Spinal cord (tissue), 10 donors: ENCODE data around the gene ALOX15. TPM values are rescaled to one million over a fixed set of nuclear protein-coding genes. Genes with fewer than 3 reads are reported as not detected.
"Not testable (repeated sequence)": the region's sequence is repeated elsewhere in the genome, so short reads cannot be mapped to it uniquely, and the experiment has no call there.

Experiments
- DNase-seq, 6 donors: peaks; one replicate each; pipeline versions ENCODE4 v3.0.0 to v3.0.0-alpha.2; 2013 to 2015; ENCODE audit warnings: low spot score in 6 of 6, low read depth in 4 of 6
- H3K27ac ChIP-seq: one replicate; pipeline ENCODE4 v1.5.1; 2013; ENCODE audit warnings: low read depth, low read length, control low read depth
- H3K27me3 ChIP-seq: one replicate; pipeline ENCODE4 v1.6.1; 2013; ENCODE audit warnings: low read length; ENCODE audit not compliant: control insufficient read depth, insufficient read depth
- H3K36me3 ChIP-seq: one replicate; pipeline ENCODE4 v1.6.1; 2013; ENCODE audit warnings: low read length; ENCODE audit not compliant: control insufficient read depth, insufficient read depth
- H3K4me1 ChIP-seq: one replicate; pipeline ENCODE4 v1.6.1; 2013; ENCODE audit warnings: low read length; ENCODE audit not compliant: control insufficient read depth, insufficient read depth
- H3K4me3 ChIP-seq: one replicate; pipeline ENCODE4 v1.5.1; 2013; ENCODE audit warnings: low read depth, low read length, control low read depth
- H3K9me3 ChIP-seq: one replicate; pipeline ENCODE4 v1.6.1; 2013; ENCODE audit warnings: low read length; ENCODE audit not compliant: control insufficient read depth, insufficient read depth
- WGBS: methylation state at CpG from one replicate; pipeline ENCODE4 v1.1.5; 2013; ENCODE audit warnings: missing lambda C conversion rate; ENCODE audit not compliant: insufficient coverage; 5-methylcytosine and 5-hydroxymethylcytosine counted together
- polyA plus RNA-seq, 2 donors: library from polyadenylated mRNA; unstranded; fragments of 120-200 nt; gene quantifications; one replicate each; pipeline ENCODE4 v1.2.1, GENCODE V29; 2013; ENCODE audit not compliant: insufficient read length in 2 of 2
- total RNA-seq, 2 donors: library from RNA; depleted of rRNA in 1 of 2; stranded (reverse); fragments of 120-200 nt in 1 of 2; fragments of >200 nt in 1 of 2; gene quantifications; one replicate each; pipeline versions ENCODE4 v1.2.3 to v1.2.4, GENCODE V29; 2013 to 2014
- donor health status: healthy.

The ALOX15 gene
- total and polyA plus RNA-seq, 4 donors: 3.0 to 16.3 (median 8.7) TPM

DNA sequence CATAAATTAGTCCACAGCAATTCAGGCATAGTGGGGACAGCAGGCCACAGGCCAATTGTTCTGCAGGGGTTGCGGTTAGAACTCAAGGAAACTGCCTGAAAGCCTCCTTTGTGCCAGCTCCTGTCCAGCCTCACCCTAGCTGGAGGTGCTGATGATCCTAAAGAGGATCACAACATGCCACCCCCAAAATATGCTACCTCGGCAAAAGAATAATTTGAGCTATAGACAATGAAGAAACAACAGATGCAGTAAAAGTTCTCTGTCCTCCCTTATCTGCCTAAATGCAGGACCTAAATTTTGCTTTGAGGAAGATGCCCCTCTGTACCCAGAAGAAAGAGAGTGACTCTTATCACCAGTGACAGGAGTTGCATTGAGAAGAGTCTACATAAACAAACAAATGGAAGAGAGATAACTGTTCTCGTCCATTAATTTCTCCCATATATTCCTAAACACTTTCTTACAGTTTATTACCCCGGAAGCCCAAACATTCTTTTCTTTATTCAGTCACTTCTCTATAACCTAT lies 14.7 kb downstream of the ALOX15 start:
- WGBS: 33% methylated on average over 1 of the region's 4 CpGs
- H3K9me3 ChIP-seq: peaks cover 4% of the 10 kb centered on the region

DNA sequence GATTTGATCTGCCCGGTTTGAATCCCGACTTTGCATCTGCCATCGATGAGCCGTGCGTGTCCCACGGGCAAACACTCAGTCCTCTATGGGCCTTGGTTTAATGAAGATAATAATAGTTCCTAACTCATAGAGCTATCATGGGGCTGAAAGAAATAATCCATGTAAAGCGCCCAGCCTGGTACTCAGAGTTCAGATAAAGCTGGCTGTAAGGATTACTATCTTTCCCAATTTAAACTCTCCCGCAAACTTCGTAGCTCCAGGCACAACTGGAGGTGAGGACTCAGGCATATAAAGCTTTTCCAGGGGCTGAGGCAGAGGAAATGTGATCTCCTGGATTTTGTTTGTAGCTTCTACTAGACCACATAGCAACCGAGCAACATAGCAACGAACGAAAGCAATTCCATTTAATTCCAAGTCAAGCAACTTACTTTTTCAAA lies 16.3 kb downstream of the ALOX15 start:
- Histone ChIP-seq H3K27ac (no peak overlapping the region), H3K9me3 (peaks cover 4% of the 10 kb centered on the region), H3K4me3 (no peak overlapping the region), H3K36me3 (no peaks in the 10 kb centered on the region), H3K4me1 (peaks cover 4% of the 10 kb centered on the region), H3K27me3 (no peaks in the 10 kb centered on the region)
- peak in 1 of 6 donors; percentile 21 for DNase-seq
- WGBS: 60% methylated on average over 2 of the region's 12 CpGs

More for the DNA sequence above, 14.7 kb downstream of the ALOX15 start:
- DNase-seq: no peak
- peaks cover 4% of the 10 kb centered on the region for H3K4me1 ChIP-seq
- H3K36me3 ChIP-seq: no peaks in the 10 kb centered on the region
- no peak overlapping the region for H3K4me3 ChIP-seq
- H3K27ac ChIP-seq: no peak overlapping the region
- no peaks in the 10 kb centered on the region for H3K27me3 ChIP-seq

DNA sequence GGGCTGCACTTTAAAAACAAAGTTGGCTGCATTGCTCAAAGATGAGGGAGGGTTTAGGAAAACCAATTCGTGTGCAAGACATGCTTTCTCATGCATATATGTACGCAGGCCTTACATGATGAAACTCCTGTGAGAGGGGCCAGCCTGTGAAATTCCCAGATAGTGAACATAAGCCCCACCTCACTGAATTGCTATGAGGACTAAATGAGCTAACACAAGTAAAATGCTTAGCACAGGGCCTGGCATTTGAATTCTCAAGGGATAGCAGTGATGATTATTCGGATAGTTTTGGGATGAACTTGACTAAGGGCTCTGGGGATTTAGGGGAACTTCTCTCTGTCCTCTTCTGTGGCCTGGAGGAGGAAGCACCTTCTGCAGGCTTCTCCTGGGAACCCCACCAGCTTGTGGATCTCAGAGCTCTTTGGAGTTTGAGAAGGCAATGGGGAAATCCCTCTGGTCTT lies 17.0 kb downstream of the ALOX15 start:
- H3K27me3 ChIP-seq, DNase-seq, H3K9me3 ChIP-seq, H3K27ac ChIP-seq, H3K4me1 ChIP-seq, H3K36me3 ChIP-seq, H3K4me3 ChIP-seq: not testable (repeated sequence)
- WGBS: 83% methylated on average over 3 of the region's 3 CpGs

DNA sequence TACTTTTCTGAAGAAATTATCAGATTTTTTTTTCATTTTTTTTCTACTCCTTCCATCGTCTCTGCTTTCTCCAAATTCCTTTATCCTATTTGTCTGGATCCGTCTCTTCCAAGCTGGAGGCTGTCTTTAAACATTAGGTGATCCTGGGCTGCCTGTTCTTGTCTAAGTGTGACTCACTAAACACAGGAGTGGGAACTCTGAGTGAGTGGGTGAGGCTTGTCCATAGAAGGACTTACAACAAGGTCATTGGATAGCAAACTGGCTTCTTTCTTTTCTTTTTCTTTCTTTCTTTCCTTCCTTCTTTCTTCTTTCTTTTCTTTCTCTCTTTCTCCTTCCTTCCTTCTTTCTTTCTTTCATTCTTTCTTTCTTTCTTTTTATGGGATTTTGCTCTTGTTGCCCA lies 18.2 kb downstream of the ALOX15 start:
- H3K9me3 ChIP-seq: peaks cover 4% of the 10 kb centered on the region
- H3K27me3 ChIP-seq: no peaks in the 10 kb centered on the region
- no CpG with 5 or more reads among the region's 2 CpGs for WGBS
- DNase-seq: no peak
- no peaks in the 10 kb centered on the region for H3K36me3 ChIP-seq
- no peak overlapping the region for H3K4me3 ChIP-seq
- no peak overlapping the region for H3K27ac ChIP-seq
- H3K4me1 ChIP-seq: peaks cover 4% of the 10 kb centered on the region

DNA sequence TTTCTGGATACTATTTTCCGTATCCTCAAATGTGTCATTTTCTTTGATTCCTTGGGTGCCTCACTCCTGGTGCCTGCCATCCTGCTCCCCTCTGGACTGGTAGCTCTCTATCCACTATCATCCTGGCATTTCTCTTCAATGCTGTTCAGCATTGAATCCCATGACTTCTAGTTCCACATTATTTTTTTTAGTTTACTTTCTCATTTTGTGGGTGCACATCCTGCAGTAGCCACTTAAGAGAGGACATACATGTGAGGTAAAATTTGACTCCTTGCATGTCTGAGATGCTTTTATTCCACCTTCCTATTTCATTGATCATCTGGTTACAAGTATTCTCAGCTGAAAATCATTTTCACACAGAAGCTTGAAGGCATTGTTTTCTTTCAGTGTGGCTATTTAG lies 19.1 kb downstream of the ALOX15 start:
- Histone ChIP-seq H3K27ac (no peak overlapping the region), H3K27me3 (no peaks in the 10 kb centered on the region), H3K36me3 (no peaks in the 10 kb centered on the region), H3K4me1 (peaks cover 4% of the 10 kb centered on the region), H3K9me3 (peaks cover 4% of the 10 kb centered on the region), H3K4me3 (no peak overlapping the region)
- DNase-seq: no peak
- WGBS: 94% methylated on average over 1 of the region's 1 CpG

DNA sequence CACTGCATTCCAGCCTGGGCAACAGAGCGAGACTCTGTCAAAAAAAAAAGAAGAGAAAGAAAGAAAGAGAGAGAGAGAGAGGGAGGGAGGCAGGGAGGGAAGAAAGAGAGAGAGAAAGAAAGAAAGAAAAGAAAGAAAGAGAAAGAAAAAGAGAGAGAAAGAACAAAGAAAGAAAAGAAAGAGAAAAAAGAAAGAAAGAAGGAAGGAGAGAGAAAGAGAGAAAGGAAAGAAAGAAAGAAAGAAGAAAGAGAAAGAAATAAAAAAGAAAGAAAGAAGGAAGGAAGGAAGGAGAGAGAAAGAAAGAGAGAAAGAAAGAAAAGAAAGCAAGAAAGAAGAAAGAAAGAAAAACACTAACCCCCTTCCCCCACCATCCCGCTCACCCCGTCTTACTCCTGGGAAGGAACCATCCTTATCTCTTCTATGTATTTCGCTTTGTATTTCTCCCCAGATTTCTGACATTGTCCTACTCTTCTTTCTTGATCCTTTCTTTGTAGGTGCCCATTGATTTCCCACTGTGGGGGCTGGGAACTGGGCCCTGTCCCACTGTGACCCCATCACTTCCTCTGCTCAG lies 20.9 kb downstream of the ALOX15 start:
- DNase-seq: no peak
- Histone ChIP-seq H3K36me3 (no peaks in the 10 kb centered on the region), H3K4me1 (peaks cover under 1% of the 10 kb centered on the region), H3K4me3 (no peak overlapping the region), H3K27me3 (no peaks in the 10 kb centered on the region), H3K9me3 (peaks cover 4% of the 10 kb centered on the region), H3K27ac (no peak overlapping the region)
- WGBS: 91% methylated on average over 4 of the region's 4 CpGs

DNA sequence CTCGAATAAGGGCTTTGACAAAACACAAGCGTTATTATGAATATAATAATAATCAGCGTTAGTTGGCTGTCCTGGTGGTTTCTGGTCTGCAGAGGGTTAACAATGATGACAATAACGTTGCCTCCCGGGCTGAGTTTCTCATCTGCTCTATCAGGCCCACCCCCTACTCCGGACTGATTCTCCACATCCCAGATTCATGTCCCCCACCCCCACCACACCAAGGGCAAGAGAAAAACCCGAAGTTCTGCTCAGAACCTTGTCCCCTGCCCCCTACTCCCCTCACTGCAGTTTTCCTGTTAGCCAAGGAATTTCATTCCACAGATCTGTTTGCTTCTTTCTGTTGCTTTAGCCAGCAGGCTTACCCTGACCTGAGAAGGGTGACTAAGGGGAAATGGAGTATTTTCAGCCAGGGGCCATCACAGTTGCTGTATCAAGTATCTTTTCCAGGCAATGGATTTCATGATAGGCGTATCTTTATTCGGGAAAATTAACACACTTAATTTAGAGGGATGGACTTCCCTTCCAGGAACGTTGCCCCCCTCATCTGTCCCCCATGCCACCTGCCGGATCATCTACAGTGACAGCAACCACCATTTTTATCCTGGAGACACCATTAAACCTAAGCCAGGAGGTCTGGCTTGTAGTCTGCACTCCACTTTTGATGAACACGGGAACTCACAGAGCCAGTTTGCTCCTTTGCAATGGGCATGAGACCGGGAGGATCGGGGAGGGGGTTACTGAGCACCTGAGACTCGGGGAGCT lies 23.7 kb downstream of the ALOX15 start:
- Histone ChIP-seq H3K9me3 (peaks cover 4% of the 10 kb centered on the region), H3K4me1 (no peaks in the 10 kb centered on the region), H3K4me3 (no peak overlapping the region), H3K27ac (peak overlapping the region; percentile 7), H3K36me3 (no peaks in the 10 kb centered on the region), H3K27me3 (no peaks in the 10 kb centered on the region)
- DNase-seq: no peak
- WGBS: 44% methylated on average over 10 of the region's 15 CpGs

DNA sequence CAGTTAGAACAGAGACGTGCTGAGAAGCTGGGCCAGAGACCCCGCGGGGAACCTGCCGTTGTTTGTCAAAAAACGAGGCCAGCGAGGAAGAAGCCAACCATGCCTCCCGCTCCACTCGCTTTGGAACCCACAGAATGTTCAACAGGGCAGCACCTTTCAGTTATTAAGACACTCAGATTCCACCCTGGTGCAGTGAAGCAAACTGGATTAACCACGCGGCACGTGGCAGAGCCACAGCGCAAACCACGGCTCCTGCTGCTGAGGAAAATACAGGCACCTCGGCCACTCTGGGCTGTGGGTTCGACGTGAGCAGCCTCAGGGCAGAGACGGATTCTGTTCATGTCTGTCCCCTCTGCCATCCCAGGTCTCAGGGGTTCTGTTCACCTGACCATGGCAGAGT lies 24.4 kb downstream of the ALOX15 start:
- H3K9me3 ChIP-seq: no peaks in the 10 kb centered on the region
- no peak overlapping the region for H3K4me3 ChIP-seq
- no peak for DNase-seq
- 80% methylated on average over 17 of the region's 17 CpGs for WGBS
- H3K4me1 ChIP-seq: no peaks in the 10 kb centered on the region
- H3K27me3 ChIP-seq: no peaks in the 10 kb centered on the region
- H3K36me3 ChIP-seq: no peaks in the 10 kb centered on the region
- no peak overlapping the region for H3K27ac ChIP-seq

DNA sequence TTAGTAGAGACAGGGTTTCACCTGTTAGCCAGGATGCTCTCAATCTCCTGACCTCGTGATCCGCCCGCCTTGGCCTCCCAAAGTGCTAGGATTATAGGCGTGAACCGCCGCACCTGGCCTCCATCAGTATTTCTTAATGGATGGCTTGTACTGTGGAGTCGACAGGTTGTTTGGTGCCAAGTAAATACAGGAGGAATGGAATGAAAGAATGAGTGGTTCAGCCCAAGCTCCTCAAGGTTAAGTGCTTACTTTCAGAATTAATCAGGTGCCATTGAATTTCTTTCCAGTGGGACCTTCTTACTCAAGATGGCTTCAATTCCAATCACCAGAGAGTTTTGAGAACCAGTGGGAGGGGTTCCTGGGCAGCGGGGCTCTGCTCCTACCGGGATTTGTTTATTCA lies 25.0 kb downstream of the ALOX15 start:
- no peak overlapping the region for H3K27ac ChIP-seq
- WGBS: 79% methylated on average over 9 of the region's 9 CpGs
- no peaks in the 10 kb centered on the region for H3K36me3 ChIP-seq
- no peaks in the 10 kb centered on the region for H3K4me1 ChIP-seq
- H3K4me3 ChIP-seq: no peak overlapping the region
- no peak for DNase-seq
- no peaks in the 10 kb centered on the region for H3K9me3 ChIP-seq
- no peaks in the 10 kb centered on the region for H3K27me3 ChIP-seq

DNA sequence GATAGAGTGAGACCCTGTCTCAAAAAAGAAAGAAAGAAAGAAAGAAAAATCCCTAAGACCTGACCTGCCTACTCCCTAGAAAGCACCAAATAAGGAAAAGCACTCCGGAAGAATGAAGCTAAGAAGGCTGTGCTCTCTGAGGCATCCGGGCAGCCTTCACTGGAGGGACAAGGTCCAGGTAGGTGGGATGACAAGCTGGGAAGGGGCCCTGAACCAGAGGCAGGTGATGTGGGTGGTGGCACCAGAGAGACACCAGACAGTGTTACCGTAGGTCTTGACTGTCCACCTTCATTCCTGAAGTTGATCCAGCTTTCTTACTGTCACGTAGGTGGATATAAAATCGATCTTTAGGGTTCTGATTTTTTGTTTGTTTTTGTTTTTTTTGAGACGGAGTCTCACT lies 30.8 kb downstream of the ALOX15 start:
- DNase-seq: no peak
- no peak overlapping the region for H3K27ac ChIP-seq
- H3K4me1 ChIP-seq: peaks cover 25% of the 10 kb centered on the region
- H3K4me3 ChIP-seq: no peak overlapping the region
- 85% methylated on average over 3 of the region's 6 CpGs for WGBS
- no peaks in the 10 kb centered on the region for H3K27me3 ChIP-seq
- H3K36me3 ChIP-seq: no peaks in the 10 kb centered on the region
- H3K9me3 ChIP-seq: no peaks in the 10 kb centered on the region
